Activated naive CD4-positive, alpha-beta T cell treated with anti-CD3 and anti-CD28 coated beads, Interleukin-2, amount 50 U/mL, for 24 hours (primary cell): Measurements from ENCODE around the gene PRLR.

ENCODE experiments used
- H3K27ac Mint-ChIP-seq: one replicate; pipeline ENCODE4 v1.8.0; 2021; ENCODE audit warnings: mild to moderate bottlenecking, mixed read lengths
- H3K27me3 Mint-ChIP-seq: one replicate; pipeline ENCODE4 v1.8.0; 2021; ENCODE audit warnings: mixed read lengths
- H3K36me3 Mint-ChIP-seq: one replicate; pipeline ENCODE4 v1.8.0; 2021; ENCODE audit warnings: mixed read lengths
- H3K4me1 Mint-ChIP-seq: one replicate; pipeline ENCODE4 v1.8.0; 2021; ENCODE audit warnings: mixed read lengths
- H3K4me3 Mint-ChIP-seq: one replicate; pipeline ENCODE4 v1.8.0; 2021; ENCODE audit warnings: mild to moderate bottlenecking, mixed read lengths
- H3K9me3 Mint-ChIP-seq: one replicate; pipeline ENCODE4 v1.8.0; 2021; ENCODE audit warnings: mixed read lengths

Gene PRLR

GRCh38 chr5:35136386-35136785 lies 93.9 kb downstream of the PRLR start:
- no peak overlapping the region for H3K4me3 Mint-ChIP-seq
- peaks cover 21% of the 10 kb centered on the region for H3K27me3 Mint-ChIP-seq
- no peaks in the 10 kb centered on the region for H3K9me3 Mint-ChIP-seq
- H3K27ac Mint-ChIP-seq, result no peak overlapping the region
- H3K36me3 Mint-ChIP-seq, result no peaks in the 10 kb centered on the region
- no peaks in the 10 kb centered on the region for H3K4me1 Mint-ChIP-seq

GRCh38 chr5:35135239-35135700 lies 95.0 kb downstream of the PRLR start:
- H3K27ac Mint-ChIP-seq, result no peak overlapping the region

GRCh38 chr5:35134278-35135030 lies 95.8 kb downstream of the PRLR start:
- Mint-ChIP-seq H3K4me1 (peaks cover 12% of the 10 kb centered on the region), H3K9me3 (peaks cover 4% of the 10 kb centered on the region), H3K27me3 (peaks cover 27% of the 10 kb centered on the region), H3K36me3 (no peaks in the 10 kb centered on the region), H3K27ac (no peak overlapping the region), H3K4me3 (no peak overlapping the region)

More at GRCh38 chr5:35135239-35135700, 95.0 kb downstream of the PRLR start:
- Mint-ChIP-seq H3K36me3 (no peaks in the 10 kb centered on the region), H3K4me1 (peaks cover 5% of the 10 kb centered on the region), H3K27me3 (peaks cover 27% of the 10 kb centered on the region), H3K4me3 (no peak overlapping the region), H3K9me3 (peaks cover 4% of the 10 kb centered on the region)

- H3K4me1 Mint-ChIP-seq, result peaks cover 12% of the 10 kb centered on the region
- H3K36me3 Mint-ChIP-seq, result no peaks in the 10 kb centered on the region
- no peak overlapping the region for H3K4me3 Mint-ChIP-seq
- H3K27ac Mint-ChIP-seq, result no peak overlapping the region
- H3K27me3 Mint-ChIP-seq, result peaks cover 29% of the 10 kb centered on the region
- peaks cover 4% of the 10 kb centered on the region for H3K9me3 Mint-ChIP-seq
Measured at GRCh38 chr5:35133186-35133585, 97.1 kb downstream of the PRLR start.

GRCh38 chr5:35131723-35132122 lies 98.6 kb downstream of the PRLR start:
- H3K27ac Mint-ChIP-seq, result no peak overlapping the region
- peaks cover 34% of the 10 kb centered on the region for H3K27me3 Mint-ChIP-seq
- H3K4me1 Mint-ChIP-seq, result peaks cover 12% of the 10 kb centered on the region
- H3K4me3 Mint-ChIP-seq, result no peak overlapping the region
- peaks cover 4% of the 10 kb centered on the region for H3K9me3 Mint-ChIP-seq
- no peaks in the 10 kb centered on the region for H3K36me3 Mint-ChIP-seq

- Mint-ChIP-seq H3K9me3 (peaks cover 4% of the 10 kb centered on the region), H3K27ac (no peak overlapping the region)
Measured at GRCh38 chr5:35129921-35130485, 100.3 kb downstream of the PRLR start.

GRCh38 chr5:35129276-35129675 lies 101.0 kb downstream of the PRLR start:
- Mint-ChIP-seq H3K4me3 (no peak overlapping the region), H3K27ac (no peak overlapping the region), H3K27me3 (peaks cover 35% of the 10 kb centered on the region), H3K4me1 (peaks cover 12% of the 10 kb centered on the region), H3K9me3 (peaks cover 4% of the 10 kb centered on the region), H3K36me3 (no peaks in the 10 kb centered on the region)

More at GRCh38 chr5:35129921-35130485, 100.3 kb downstream of the PRLR start:
- H3K4me1 Mint-ChIP-seq, result peaks cover 12% of the 10 kb centered on the region
- H3K4me3 Mint-ChIP-seq, result no peak overlapping the region
- H3K27me3 Mint-ChIP-seq, result peaks cover 38% of the 10 kb centered on the region
- H3K36me3 Mint-ChIP-seq, result no peaks in the 10 kb centered on the region

- Mint-ChIP-seq H3K4me1 (peaks cover 12% of the 10 kb centered on the region), H3K27ac (no peak overlapping the region), H3K27me3 (peaks cover 27% of the 10 kb centered on the region), H3K9me3 (peaks cover 4% of the 10 kb centered on the region), H3K4me3 (no peak overlapping the region), H3K36me3 (no peaks in the 10 kb centered on the region)
Measured at GRCh38 chr5:35127006-35127405, 103.3 kb downstream of the PRLR start.

GRCh38 chr5:35125746-35126145 lies 104.5 kb downstream of the PRLR start:
- Mint-ChIP-seq H3K27me3 (peaks cover 27% of the 10 kb centered on the region), H3K4me3 (no peak overlapping the region), H3K9me3 (peaks cover 4% of the 10 kb centered on the region), H3K4me1 (peaks cover 11% of the 10 kb centered on the region), H3K36me3 (no peaks in the 10 kb centered on the region), H3K27ac (no peak overlapping the region)

GRCh38 chr5:35124932-35125331 lies 105.4 kb downstream of the PRLR start:
- H3K27ac Mint-ChIP-seq, result no peak overlapping the region
- H3K27me3 Mint-ChIP-seq, result peaks cover 23% of the 10 kb centered on the region

GRCh38 chr5:35122819-35123218 lies 107.5 kb downstream of the PRLR start:
- Mint-ChIP-seq H3K27ac (no peak overlapping the region), H3K4me1 (no peaks in the 10 kb centered on the region), H3K9me3 (no peaks in the 10 kb centered on the region), H3K27me3 (peaks cover 21% of the 10 kb centered on the region), H3K4me3 (no peak overlapping the region), H3K36me3 (no peaks in the 10 kb centered on the region)

More at GRCh38 chr5:35124932-35125331, 105.4 kb downstream of the PRLR start:
- H3K36me3 Mint-ChIP-seq, result no peaks in the 10 kb centered on the region
- no peak overlapping the region for H3K4me3 Mint-ChIP-seq
- no peaks in the 10 kb centered on the region for H3K9me3 Mint-ChIP-seq
- H3K4me1 Mint-ChIP-seq, result peaks cover 3% of the 10 kb centered on the region

GRCh38 chr5:35120715-35121114 lies 109.6 kb downstream of the PRLR start:
- Mint-ChIP-seq H3K36me3 (no peaks in the 10 kb centered on the region), H3K4me1 (no peaks in the 10 kb centered on the region), H3K27ac (no peak overlapping the region), H3K9me3 (no peaks in the 10 kb centered on the region), H3K4me3 (no peak overlapping the region), H3K27me3 (peaks cover 9% of the 10 kb centered on the region)

GRCh38 chr5:35117967-35118366 lies 112.3 kb downstream of the PRLR start:
- Mint-ChIP-seq H3K4me3 (no peak overlapping the region), H3K36me3 (no peaks in the 10 kb centered on the region), H3K27me3 (peaks cover 12% of the 10 kb centered on the region), H3K9me3 (no peaks in the 10 kb centered on the region), H3K4me1 (no peaks in the 10 kb centered on the region), H3K27ac (no peak overlapping the region)

GRCh38 chr5:35115920-35116319 lies 114.4 kb downstream of the PRLR start:
- Mint-ChIP-seq H3K27me3 (peaks cover 15% of the 10 kb centered on the region), H3K4me3 (no peak overlapping the region), H3K36me3 (no peaks in the 10 kb centered on the region), H3K27ac (no peak overlapping the region), H3K4me1 (no peaks in the 10 kb centered on the region), H3K9me3 (no peaks in the 10 kb centered on the region)

GRCh38 chr5:35114698-35115097 lies 115.6 kb downstream of the PRLR start:
- no peak overlapping the region for H3K4me3 Mint-ChIP-seq
- no peaks in the 10 kb centered on the region for H3K36me3 Mint-ChIP-seq
- peaks cover 15% of the 10 kb centered on the region for H3K27me3 Mint-ChIP-seq
- H3K4me1 Mint-ChIP-seq, result no peaks in the 10 kb centered on the region
- no peaks in the 10 kb centered on the region for H3K9me3 Mint-ChIP-seq
- H3K27ac Mint-ChIP-seq, result no peak overlapping the region

GRCh38 chr5:35112300-35112699 lies 118.0 kb downstream of the PRLR start:
- no peaks in the 10 kb centered on the region for H3K4me1 Mint-ChIP-seq
- H3K27me3 Mint-ChIP-seq, result peaks cover 16% of the 10 kb centered on the region
- no peak overlapping the region for H3K27ac Mint-ChIP-seq
- no peak overlapping the region for H3K4me3 Mint-ChIP-seq
- no peaks in the 10 kb centered on the region for H3K9me3 Mint-ChIP-seq
- H3K36me3 Mint-ChIP-seq, result no peaks in the 10 kb centered on the region
